Mammary microvascular endothelial cell (primary cell): ENCODE measurements around the gene FAM216A. TPM values are rescaled to one million over a fixed set of nuclear protein-coding genes. Genes with fewer than 3 reads are reported as not detected.

ENCODE experiments used
- total RNA-seq: library from RNA; depleted of rRNA; stranded (reverse); fragments of >200 nt; gene quantifications from 2 replicates; pipeline ENCODE4 v1.2.3, GENCODE V29; 2015

The FAM216A gene, protein sequence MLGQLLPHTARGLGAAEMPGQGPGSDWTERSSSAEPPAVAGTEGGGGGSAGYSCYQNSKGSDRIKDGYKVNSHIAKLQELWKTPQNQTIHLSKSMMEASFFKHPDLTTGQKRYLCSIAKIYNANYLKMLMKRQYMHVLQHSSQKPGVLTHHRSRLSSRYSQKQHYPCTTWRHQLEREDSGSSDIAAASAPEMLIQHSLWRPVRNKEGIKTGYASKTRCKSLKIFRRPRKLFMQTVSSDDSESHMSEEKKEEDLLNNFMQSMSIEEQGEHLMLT
- total RNA-seq, result 14.5 and 17.0 TPM in 2 replicates

DNA sequence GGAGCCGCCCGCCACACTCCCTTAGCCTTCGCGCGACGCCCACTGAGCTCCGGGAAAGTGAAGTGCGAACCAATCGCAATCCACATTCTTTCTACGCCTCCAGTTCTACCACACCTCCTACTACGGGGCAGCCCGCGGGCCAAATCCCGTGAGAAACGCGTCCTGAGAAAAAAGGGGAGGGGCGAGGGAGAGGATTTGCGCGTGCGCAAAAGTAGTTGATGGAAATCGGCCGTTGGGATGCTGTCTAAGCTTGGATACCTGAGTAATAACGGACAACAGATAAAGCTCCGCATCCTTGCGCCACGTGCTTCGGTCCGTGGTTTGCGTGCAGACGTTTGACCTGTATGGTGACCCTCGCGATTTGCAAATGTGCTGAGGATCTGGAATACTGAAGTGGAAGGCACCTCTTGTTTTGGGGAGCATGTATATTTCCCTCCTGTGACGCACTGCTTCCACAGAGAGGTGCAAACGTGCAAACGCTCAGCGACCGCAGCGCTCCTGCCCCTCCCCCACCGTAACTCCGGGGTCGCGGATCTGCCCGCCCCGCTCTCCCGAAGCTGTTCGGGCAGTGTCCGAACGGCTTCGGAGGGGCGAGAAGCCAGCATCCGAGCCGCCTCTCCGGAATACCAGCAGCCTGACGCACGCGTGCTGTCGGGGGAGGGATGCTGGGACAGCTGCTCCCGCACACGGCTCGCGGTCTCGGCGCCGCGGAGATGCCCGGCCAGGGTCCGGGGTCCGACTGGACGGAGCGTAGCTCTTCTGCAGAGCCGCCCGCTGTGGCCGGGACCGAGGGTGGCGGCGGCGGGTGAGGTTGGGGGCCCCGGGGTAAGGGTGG is at the start of gene FAM216A, which contains the start of gene GPN3:
FAM216A (plus strand) TSS at position 632 of the 835 bp plus-strand sequence; CDS start at position 663, 31 bp downstream.
GPN3 (minus strand) TSS at position 44 of the 835 bp plus-strand sequence. CDS start 54 bp downstream, outside the sequence.

DNA sequence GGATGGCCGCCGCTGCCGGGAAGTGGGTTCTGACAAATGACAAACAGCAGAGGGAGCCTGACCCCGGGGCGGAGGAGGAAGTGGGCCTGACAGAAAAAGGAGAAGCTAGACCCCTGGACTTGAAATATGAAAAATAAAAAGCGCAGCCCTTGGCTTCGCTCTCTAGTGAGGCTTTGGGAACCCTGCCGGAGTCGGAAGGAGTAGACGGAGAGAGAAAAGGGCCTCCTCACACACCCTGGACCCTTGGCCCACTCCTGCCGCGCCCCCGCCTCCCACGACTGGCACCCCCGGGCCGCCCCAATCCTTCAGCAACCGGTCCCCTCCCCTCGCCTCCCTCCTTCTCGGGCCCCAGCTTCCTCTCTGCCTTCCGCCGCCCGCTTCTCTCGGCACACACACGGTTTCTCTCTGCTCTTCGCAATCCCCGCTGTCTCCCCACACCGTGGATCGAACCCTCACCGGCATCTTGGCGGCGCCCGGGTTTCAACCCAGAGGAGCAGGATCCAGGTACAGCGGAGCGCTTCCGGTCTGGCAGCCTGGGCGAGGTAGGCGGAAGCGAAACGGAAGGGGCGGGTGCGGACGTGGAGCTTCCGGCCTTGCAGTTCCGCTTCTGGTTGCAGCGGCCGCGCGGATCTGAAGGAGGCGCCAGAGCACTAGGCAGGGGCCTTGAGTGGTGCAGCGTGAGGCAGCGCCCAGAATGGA is 18.7 kb upstream of the FAM216A start, which contains the start of gene ARPC3:
ARPC3 (minus strand) TSS at position 539 of the 699 bp plus-strand sequence; CDS start at position 462, 77 bp downstream.

DNA sequence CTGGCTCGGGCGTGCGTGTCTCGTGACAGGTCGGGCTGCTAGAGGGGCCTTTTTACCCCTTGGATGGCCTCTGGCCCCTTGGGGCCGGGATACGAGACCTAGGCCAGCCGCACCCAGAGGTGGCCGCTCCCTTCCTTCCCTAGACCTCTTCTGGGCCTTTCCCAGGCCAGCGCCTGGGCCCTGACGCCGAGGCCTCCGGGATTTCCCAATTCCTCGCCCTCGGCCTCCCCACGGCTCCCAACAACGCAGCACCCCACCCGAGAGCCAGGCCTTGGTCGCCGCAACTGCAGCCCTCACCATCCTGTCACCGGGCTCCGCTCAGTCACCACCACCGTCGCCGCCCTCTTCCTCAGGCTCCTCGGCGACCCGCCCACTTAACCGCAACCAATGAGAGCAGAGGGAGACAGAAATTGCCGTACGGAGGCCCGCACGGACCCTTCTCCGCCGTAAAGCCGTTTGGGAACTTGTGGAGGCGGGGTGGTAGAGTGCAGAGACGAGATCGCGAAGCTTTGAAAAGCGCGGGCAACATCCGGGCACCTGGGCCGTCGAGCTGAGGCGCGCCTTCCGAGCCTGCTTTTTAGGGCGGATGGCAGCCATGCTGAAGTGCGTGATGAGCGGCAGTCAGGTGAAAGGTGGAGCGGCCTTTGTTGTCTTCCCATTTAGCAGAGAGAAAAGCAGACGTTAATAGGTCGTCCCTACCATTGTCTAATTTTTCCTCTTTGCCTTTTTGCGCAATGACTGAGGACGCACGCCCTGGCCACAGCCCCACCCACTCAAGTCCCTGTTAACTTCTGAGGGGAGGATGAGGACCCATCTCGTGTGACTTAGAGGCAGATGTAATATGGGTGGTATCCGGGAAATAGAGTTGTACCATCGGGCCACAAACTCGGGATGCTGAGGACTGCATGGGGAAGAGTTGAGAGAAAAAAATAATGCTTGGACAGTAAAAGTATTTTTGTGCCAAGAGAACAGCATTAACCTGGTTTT is 33.4 kb downstream of the FAM216A start, which contains the start of the genes RAD9B and VPS29:
RAD9B (plus strand) TSS at position 580 of the 987 bp plus-strand sequence; CDS start at position 587, 7 bp downstream.
VPS29 (minus strand) TSS at position 360 of the 987 bp plus-strand sequence; CDS start at position 300, 60 bp downstream.

Other genes starting within 250 kb of the FAM216A start
- gene ATP2A2, start 187.6 kb upstream of the FAM216A start, total RNA-seq, result 118 and 130 TPM in 2 replicates
- 38.4 and 44.1 TPM in 2 replicates for gene ANAPC7, start 65.1 kb upstream of the FAM216A start, total RNA-seq
- 1,173 and 1,199 TPM in 2 replicates for gene ARPC3, start 18.5 kb upstream of the FAM216A start, total RNA-seq
- 26.9 and 39.4 TPM in 2 replicates for gene GPN3, start 588 bp upstream of the FAM216A start, total RNA-seq
- gene VPS29, start 33.3 kb downstream of the FAM216A start, total RNA-seq, result 122 and 133 TPM in 2 replicates
- gene RAD9B, start 33.5 kb downstream of the FAM216A start, total RNA-seq, result 0.05 and 0.07 TPM in 2 replicates
- gene PPTC7, start 114.5 kb downstream of the FAM216A start, total RNA-seq, result 5.2 and 5.3 TPM in 2 replicates
- gene TCTN1, start 145.3 kb downstream of the FAM216A start, total RNA-seq, result 9.2 and 20.2 TPM in 2 replicates
- 2.5 and 4.1 TPM in 2 replicates for gene HVCN1, start 220.3 kb downstream of the FAM216A start, total RNA-seq